Liver (tissue), 9 donors: Measurements from ENCODE around the gene PNCK. TPM values are rescaled to one million over a fixed set of nuclear protein-coding genes. Genes with fewer than 3 reads are reported as not detected.

ENCODE experiments used
- DNase-seq: peaks from one replicate; pipeline ENCODE4 v3.0.0-alpha.2; 2017; ENCODE audit warnings: low spot score
- H3K27ac ChIP-seq, 2 donors: one replicate each; pipeline ENCODE4 v1.7.0; 2013; ENCODE audit warnings: inconsistent platforms in 2 of 2, low read length in 2 of 2, control low read depth in 1 of 2, low read depth in 1 of 2, mild to moderate bottlenecking in 1 of 2
- H3K27me3 ChIP-seq, 4 donors: one replicate each; pipeline versions ENCODE4 v1.6.1 to v1.7.0; 2013; ENCODE audit warnings: low read length in 3 of 4, inconsistent platforms in 1 of 4, mild to moderate bottlenecking in 1 of 4, moderate library complexity in 1 of 4; ENCODE audit not compliant: control insufficient read depth in 4 of 4, insufficient read depth in 4 of 4
- H3K36me3 ChIP-seq, 4 donors: one replicate each; pipeline versions ENCODE4 v1.6.1 to v1.7.0; 2013; ENCODE audit warnings: low read length in 3 of 4, mild to moderate bottlenecking in 3 of 4, low read depth in 1 of 4, moderate library complexity in 1 of 4; ENCODE audit not compliant: control insufficient read depth in 4 of 4, insufficient read depth in 3 of 4
- H3K4me1 ChIP-seq, 4 donors: one replicate each; pipeline versions ENCODE4 v1.6.1 to v1.7.0; 2013; ENCODE audit warnings: low read length in 3 of 4, mild to moderate bottlenecking in 3 of 4, moderate library complexity in 1 of 4; ENCODE audit not compliant: control insufficient read depth in 4 of 4, insufficient read depth in 4 of 4
- H3K4me3 ChIP-seq, 3 donors: one replicate each; pipeline versions ENCODE4 v1.6.1 to v1.7.0; 2013; ENCODE audit warnings: low read length in 3 of 3, control low read depth in 1 of 3, low read depth in 1 of 3, mild to moderate bottlenecking in 1 of 3
- H3K9ac ChIP-seq, 2 donors: one replicate each; pipeline ENCODE4 v1.7.0; 2013; ENCODE audit warnings: low read length in 2 of 2, mild to moderate bottlenecking in 2 of 2, moderate library complexity in 2 of 2, control low read depth in 1 of 2, low read depth in 1 of 2
- H3K9me3 ChIP-seq, 4 donors: one replicate each; pipeline versions ENCODE4 v1.6.1 to v1.7.0; 2013; ENCODE audit warnings: low read length in 3 of 4; ENCODE audit not compliant: control insufficient read depth in 4 of 4
- EGR1 ChIP-seq, 2 donors: IDR thresholded peaks; 2 replicates each; pipeline ENCODE4 v1.6.1; 2016 to 2018; ENCODE audit warnings: antibody characterized with exemption in 2 of 2, low read depth in 2 of 2
- FOXA1 ChIP-seq: IDR thresholded peaks from 2 replicates; pipeline ENCODE4 v1.6.1; 2016; ENCODE audit warnings: antibody characterized with exemption
- FOXA2 ChIP-seq: IDR thresholded peaks from 2 replicates; pipeline ENCODE4 v1.6.1; 2016; ENCODE audit warnings: antibody characterized with exemption
- GABPA ChIP-seq, 2 donors: IDR thresholded peaks in 1 of 2; conservative IDR thresholded peaks in 1 of 2; 2 replicates each; pipeline ENCODE4 v1.6.1; 2016; ENCODE audit warnings: antibody characterized with exemption in 2 of 2, mild to moderate bottlenecking in 1 of 2, moderate library complexity in 1 of 2
- HNF4A ChIP-seq, 2 donors: conservative IDR thresholded peaks; 2 replicates each; pipeline ENCODE4 v1.6.1; 2016; ENCODE audit warnings: antibody characterized with exemption in 2 of 2, mild to moderate bottlenecking in 2 of 2
- HNF4G ChIP-seq: IDR thresholded peaks from 2 replicates; pipeline ENCODE4 v1.6.1; 2016; ENCODE audit warnings: antibody characterized with exemption
- JUND ChIP-seq, 2 donors: IDR thresholded peaks; 2 replicates each; pipeline ENCODE4 v1.6.1; 2016; ENCODE audit warnings: antibody characterized with exemption in 2 of 2
- NR2F2 ChIP-seq: IDR thresholded peaks from 2 replicates; pipeline ENCODE4 v1.6.1; 2016; ENCODE audit warnings: antibody characterized with exemption
- RAD21 ChIP-seq, 2 donors: IDR thresholded peaks; 2 replicates each; pipeline ENCODE4 v1.6.1; 2016; ENCODE audit warnings: antibody characterized with exemption in 2 of 2, mild to moderate bottlenecking in 2 of 2
- RXRA ChIP-seq, 2 donors: IDR thresholded peaks; 2 replicates each; pipeline ENCODE4 v1.6.1; 2017 to 2018; ENCODE audit warnings: antibody characterized with exemption in 2 of 2, mild to moderate bottlenecking in 1 of 2
- SP1 ChIP-seq: IDR thresholded peaks from 2 replicates; pipeline ENCODE4 v1.6.1; 2018; ENCODE audit warnings: antibody characterized with exemption, mild to moderate bottlenecking
- TAF1 ChIP-seq: conservative IDR thresholded peaks from 2 replicates; pipeline ENCODE4 v1.6.1; 2016; ENCODE audit warnings: antibody characterized with exemption, mild to moderate bottlenecking
- YY1 ChIP-seq: IDR thresholded peaks from 2 replicates; pipeline ENCODE4 v1.6.1; 2016; ENCODE audit warnings: antibody characterized with exemption, mild to moderate bottlenecking
- WGBS: extraction: QIAGEN DNeasy Blood & Tissue Kit; methylation state at CpG from one replicate; pipeline ENCODE4 v1.1.7; 2013; 5-methylcytosine and 5-hydroxymethylcytosine counted together
- polyA plus RNA-seq, 2 donors: library from polyadenylated mRNA; stranded (reverse) in 1 of 2; unstranded in 1 of 2; fragments of 200-250 nt in 1 of 2; fragments of >200 nt in 1 of 2; fragmentation: Nextera tagmentation in 1 of 2; extraction: Ambion mirVana in 1 of 2; gene quantifications; one replicate each; pipeline versions ENCODE4 v1.2.1 to v1.2.3, GENCODE V29; 2013 to 2015
- total RNA-seq, 2 donors: library from RNA; depleted of rRNA; stranded (reverse); fragments of >200 nt; gene quantifications; one replicate each; pipeline ENCODE4 v1.2.3, GENCODE V29; 2014
- TF ChIP-seq, protein P1 (sequence below): IDR thresholded peaks from 2 replicates; pipeline ENCODE4 v1.6.1; 2016; ENCODE audit warnings: antibody characterized with exemption
- TF ChIP-seq, protein P2 (sequence below): IDR thresholded peaks from 2 replicates; pipeline ENCODE4 v1.6.1; 2016; ENCODE audit warnings: antibody characterized with exemption, mild to moderate bottlenecking
- TF ChIP-seq, protein P3 (sequence below): IDR thresholded peaks from 2 replicates; pipeline ENCODE4 v1.6.1; 2016; ENCODE audit warnings: antibody characterized with exemption
- TF ChIP-seq, protein P4 (sequence below): IDR thresholded peaks from 2 replicates; pipeline ENCODE4 v1.6.1; 2016; ENCODE audit warnings: antibody characterized with exemption
- TF ChIP-seq, protein P5 (sequence below): fragments of 150-350 bp; IDR thresholded peaks from 2 replicates; pipeline ENCODE4 v1.5.1; 2017; ENCODE audit warnings: improper control_type of control experiment, low read depth, low read length; ENCODE audit not compliant: missing input control
- donor health status: healthy.
- donor health status: healthy.
- donor health status: healthy.
- donor health status: healthy.
- donor health status: healthy.

The PNCK gene
- total and polyA plus RNA-seq, 4 donors, result 0.02 to 0.17 TPM; not detected in 2

DNA sequence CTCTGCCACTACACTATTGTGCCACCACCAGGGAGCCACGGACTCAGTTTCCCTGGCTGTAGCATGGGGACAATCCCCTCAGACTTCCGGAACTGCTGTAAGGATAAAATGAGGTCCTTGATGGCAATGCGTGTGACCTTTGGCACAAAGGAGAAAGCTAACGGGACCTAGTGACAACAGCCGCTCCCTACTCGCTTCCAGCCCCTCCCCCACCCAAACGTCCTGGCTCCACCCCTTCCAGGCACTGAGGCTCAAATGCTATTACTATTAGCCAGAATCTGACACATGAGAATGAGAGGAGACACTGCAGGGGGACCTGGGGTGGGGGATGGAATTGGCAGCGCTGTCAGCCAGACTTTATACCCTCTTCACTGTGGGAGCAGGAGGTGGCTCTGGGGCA lies 32.0 kb downstream of the PNCK start:
- H3K9ac ChIP-seq, result no peak overlapping the region
- H3K27ac ChIP-seq, result no peak overlapping the region
- H3K9me3 ChIP-seq, result no peaks in the 10 kb centered on the region
- H3K4me3 ChIP-seq, result no peak overlapping the region
- no peaks in the 10 kb centered on the region for H3K36me3 ChIP-seq
- peaks cover 0 to 3% (median under 1%) of the 10 kb centered on the region in 4 donors for H3K27me3 ChIP-seq
- DNase-seq, result no peak
- H3K4me1 ChIP-seq, result peaks cover 5 to 19% (median 6%) of the 10 kb centered on the region in 4 donors
- TF ChIP-seq EGR1 (IDR thresholded peaks at IDR 0.05; ENCODE audit: low read depth in 2 of 2), result no peak
- TF ChIP-seq, protein P1, sequence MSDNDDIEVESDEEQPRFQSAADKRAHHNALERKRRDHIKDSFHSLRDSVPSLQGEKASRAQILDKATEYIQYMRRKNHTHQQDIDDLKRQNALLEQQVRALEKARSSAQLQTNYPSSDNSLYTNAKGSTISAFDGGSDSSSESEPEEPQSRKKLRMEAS, result no peak
- TF ChIP-seq GABPA (IDR thresholded peaks at IDR 0.05 in 1 of 2, conservative IDR thresholded peaks at IDR 0.05 in 1 of 2), result no peak
- no peak for TF ChIP-seq RAD21 (IDR thresholded peaks at IDR 0.05)
- no peak for TF ChIP-seq NR2F2
- TF ChIP-seq, protein P2, sequence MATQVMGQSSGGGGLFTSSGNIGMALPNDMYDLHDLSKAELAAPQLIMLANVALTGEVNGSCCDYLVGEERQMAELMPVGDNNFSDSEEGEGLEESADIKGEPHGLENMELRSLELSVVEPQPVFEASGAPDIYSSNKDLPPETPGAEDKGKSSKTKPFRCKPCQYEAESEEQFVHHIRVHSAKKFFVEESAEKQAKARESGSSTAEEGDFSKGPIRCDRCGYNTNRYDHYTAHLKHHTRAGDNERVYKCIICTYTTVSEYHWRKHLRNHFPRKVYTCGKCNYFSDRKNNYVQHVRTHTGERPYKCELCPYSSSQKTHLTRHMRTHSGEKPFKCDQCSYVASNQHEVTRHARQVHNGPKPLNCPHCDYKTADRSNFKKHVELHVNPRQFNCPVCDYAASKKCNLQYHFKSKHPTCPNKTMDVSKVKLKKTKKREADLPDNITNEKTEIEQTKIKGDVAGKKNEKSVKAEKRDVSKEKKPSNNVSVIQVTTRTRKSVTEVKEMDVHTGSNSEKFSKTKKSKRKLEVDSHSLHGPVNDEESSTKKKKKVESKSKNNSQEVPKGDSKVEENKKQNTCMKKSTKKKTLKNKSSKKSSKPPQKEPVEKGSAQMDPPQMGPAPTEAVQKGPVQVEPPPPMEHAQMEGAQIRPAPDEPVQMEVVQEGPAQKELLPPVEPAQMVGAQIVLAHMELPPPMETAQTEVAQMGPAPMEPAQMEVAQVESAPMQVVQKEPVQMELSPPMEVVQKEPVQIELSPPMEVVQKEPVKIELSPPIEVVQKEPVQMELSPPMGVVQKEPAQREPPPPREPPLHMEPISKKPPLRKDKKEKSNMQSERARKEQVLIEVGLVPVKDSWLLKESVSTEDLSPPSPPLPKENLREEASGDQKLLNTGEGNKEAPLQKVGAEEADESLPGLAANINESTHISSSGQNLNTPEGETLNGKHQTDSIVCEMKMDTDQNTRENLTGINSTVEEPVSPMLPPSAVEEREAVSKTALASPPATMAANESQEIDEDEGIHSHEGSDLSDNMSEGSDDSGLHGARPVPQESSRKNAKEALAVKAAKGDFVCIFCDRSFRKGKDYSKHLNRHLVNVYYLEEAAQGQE, result no peak
- TF ChIP-seq, protein P3, sequence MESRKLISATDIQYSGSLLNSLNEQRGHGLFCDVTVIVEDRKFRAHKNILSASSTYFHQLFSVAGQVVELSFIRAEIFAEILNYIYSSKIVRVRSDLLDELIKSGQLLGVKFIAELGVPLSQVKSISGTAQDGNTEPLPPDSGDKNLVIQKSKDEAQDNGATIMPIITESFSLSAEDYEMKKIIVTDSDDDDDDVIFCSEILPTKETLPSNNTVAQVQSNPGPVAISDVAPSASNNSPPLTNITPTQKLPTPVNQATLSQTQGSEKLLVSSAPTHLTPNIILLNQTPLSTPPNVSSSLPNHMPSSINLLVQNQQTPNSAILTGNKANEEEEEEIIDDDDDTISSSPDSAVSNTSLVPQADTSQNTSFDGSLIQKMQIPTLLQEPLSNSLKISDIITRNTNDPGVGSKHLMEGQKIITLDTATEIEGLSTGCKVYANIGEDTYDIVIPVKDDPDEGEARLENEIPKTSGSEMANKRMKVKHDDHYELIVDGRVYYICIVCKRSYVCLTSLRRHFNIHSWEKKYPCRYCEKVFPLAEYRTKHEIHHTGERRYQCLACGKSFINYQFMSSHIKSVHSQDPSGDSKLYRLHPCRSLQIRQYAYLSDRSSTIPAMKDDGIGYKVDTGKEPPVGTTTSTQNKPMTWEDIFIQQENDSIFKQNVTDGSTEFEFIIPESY, result no peak
- TF ChIP-seq FOXA1, result no peak
- TF ChIP-seq, protein P4, sequence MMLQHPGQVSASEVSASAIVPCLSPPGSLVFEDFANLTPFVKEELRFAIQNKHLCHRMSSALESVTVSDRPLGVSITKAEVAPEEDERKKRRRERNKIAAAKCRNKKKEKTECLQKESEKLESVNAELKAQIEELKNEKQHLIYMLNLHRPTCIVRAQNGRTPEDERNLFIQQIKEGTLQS, result no peak
- TF ChIP-seq TAF1, result no peak
- TF ChIP-seq, protein P5, sequence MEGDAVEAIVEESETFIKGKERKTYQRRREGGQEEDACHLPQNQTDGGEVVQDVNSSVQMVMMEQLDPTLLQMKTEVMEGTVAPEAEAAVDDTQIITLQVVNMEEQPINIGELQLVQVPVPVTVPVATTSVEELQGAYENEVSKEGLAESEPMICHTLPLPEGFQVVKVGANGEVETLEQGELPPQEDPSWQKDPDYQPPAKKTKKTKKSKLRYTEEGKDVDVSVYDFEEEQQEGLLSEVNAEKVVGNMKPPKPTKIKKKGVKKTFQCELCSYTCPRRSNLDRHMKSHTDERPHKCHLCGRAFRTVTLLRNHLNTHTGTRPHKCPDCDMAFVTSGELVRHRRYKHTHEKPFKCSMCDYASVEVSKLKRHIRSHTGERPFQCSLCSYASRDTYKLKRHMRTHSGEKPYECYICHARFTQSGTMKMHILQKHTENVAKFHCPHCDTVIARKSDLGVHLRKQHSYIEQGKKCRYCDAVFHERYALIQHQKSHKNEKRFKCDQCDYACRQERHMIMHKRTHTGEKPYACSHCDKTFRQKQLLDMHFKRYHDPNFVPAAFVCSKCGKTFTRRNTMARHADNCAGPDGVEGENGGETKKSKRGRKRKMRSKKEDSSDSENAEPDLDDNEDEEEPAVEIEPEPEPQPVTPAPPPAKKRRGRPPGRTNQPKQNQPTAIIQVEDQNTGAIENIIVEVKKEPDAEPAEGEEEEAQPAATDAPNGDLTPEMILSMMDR, result no peak
- no peak for TF ChIP-seq SP1
- no peak for TF ChIP-seq RXRA (IDR thresholded peaks at IDR 0.05)
- TF ChIP-seq FOXA2, result no peak
- TF ChIP-seq HNF4A (conservative IDR thresholded peaks at IDR 0.05), result no peak
- no peak for TF ChIP-seq HNF4G
- no peak for TF ChIP-seq JUND (IDR thresholded peaks at IDR 0.05)
- no peak for TF ChIP-seq YY1
- WGBS, result 8% methylated on average over 8 of the region's 8 CpGs
